ENCODE data around the gene PSG1. TPM values are rescaled to one million over a fixed set of nuclear protein-coding genes. Genes with fewer than 3 reads are reported as not detected.
"Not testable (repeated sequence)": the region's sequence is repeated elsewhere in the genome, so short reads cannot be mapped to it uniquely, and the experiment has no call there.

PSG1 gene
- total RNA-seq, 2 experiments from 2014 or later: not detected

DNA sequence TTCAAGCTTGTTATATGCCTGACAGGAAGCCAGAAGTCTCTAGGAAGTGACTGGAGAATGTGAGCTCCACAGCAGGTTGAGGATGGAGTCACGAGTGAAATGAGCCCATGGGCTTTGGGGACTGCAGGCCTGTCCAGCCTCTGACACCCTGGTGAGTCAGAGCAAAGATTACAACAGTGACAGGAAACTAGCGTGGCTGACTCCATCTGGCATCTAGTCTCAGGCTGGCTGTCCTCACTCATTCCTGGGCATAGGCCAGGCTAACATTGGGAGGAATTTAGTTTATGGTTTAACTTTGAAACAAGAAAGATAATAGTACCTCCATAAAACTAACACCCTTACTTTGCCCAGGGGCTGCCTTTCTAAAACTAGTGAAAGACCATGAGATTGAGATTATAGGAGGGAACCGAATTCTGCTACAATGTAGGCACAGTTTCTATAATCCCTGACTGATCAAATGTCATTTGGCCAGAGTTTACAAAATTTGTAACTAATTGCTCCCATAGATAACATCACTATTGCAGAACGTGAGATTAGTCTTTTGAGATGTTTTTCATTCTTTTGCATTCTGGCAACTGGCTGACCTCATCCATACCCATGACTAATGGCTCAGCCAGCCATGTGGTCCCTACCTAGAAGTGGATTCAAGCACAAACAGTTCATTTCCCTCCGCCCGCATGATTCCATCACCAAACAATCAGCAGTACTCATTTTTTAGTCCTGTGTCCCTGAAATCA is 28.4 kb downstream of the PSG1 start:
- Mint-ChIP-seq H3K9me3 (no peaks in the 10 kb centered on the region), H3K36me3 (ENCODE audit: low read depth) (no peaks in the 10 kb centered on the region), H3K27ac (no peak overlapping the region), H3K4me1 (ENCODE audit: low read depth) (no peaks in the 10 kb centered on the region), H3K4me3 (no peak overlapping the region), H3K27me3 (no peaks in the 10 kb centered on the region)
- ATAC-seq (no peak), DNase-seq (no peak)
- no peak for TF ChIP-seq CTCF (IDR thresholded peaks at IDR 0.05)
- intact Hi-C loops (cut with micrococcal nuclease): no loop called here
- ChIA-PET POLR2A (no interaction called here), CTCF (no interaction called here)

- Mint-ChIP-seq H3K27me3 (peaks cover 4% of the 10 kb centered on the region), H3K4me3 (no peak overlapping the region), H3K27ac (no peak overlapping the region), H3K4me1 (ENCODE audit: low read depth) (no peaks in the 10 kb centered on the region), H3K9me3 (no peaks in the 10 kb centered on the region), H3K36me3 (ENCODE audit: low read depth) (no peaks in the 10 kb centered on the region)
- no peak for ATAC-seq
- DNase-seq: no peak
- ChIA-PET POLR2A (no interaction called here), CTCF (no interaction called here)
- intact Hi-C loops (cut with micrococcal nuclease): no loop called here
- no peak for TF ChIP-seq CTCF (IDR thresholded peaks at IDR 0.05)
These were observed 32.9 kb downstream of the PSG1 start for GRCh38 chr19:42846597-42846996.

DNA sequence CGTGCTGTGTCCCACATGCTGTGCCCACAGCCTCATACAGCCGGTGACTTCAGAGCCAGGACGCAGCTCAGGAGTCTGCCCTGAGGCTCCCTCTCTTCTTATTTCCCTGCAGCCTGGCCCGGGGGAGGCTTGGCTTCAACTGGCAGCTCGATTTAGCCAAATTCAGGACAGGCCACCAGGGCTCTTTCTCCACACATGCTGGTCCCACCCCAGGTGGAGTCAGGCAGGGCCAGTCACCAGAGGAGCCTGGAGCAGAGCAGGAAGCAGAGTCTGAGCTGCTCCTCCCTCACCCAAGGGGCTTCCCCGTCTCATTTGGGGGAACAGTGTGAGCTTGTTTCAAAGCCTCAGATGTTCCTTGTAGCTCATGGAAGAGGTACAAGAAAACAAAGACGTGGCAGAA is 35.9 kb downstream of the PSG1 start:
- H3K4me3 Mint-ChIP-seq, CTCF ChIA-PET: not testable (repeated sequence)

GRCh38 chr19:42832746-42833442 is 46.6 kb downstream of the PSG1 start:
- H3K4me1 Mint-ChIP-seq (ENCODE audit: low read depth); DNase-seq; CTCF ChIA-PET; ATAC-seq; POLR2A ChIA-PET; H3K9me3 Mint-ChIP-seq; H3K36me3 Mint-ChIP-seq (ENCODE audit: low read depth); H3K27ac Mint-ChIP-seq; intact Hi-C loops (cut with micrococcal nuclease); H3K4me3 Mint-ChIP-seq: not testable (repeated sequence)
- H3K27me3 Mint-ChIP-seq: peaks cover 19% of the 10 kb centered on the region

More for the DNA sequence above, 35.9 kb downstream of the PSG1 start:
- H3K36me3 Mint-ChIP-seq (ENCODE audit: low read depth); POLR2A ChIA-PET; H3K9me3 Mint-ChIP-seq; H3K4me1 Mint-ChIP-seq (ENCODE audit: low read depth); intact Hi-C loops (cut with micrococcal nuclease); DNase-seq; ATAC-seq; H3K27ac Mint-ChIP-seq: not testable (repeated sequence)
- H3K27me3 Mint-ChIP-seq: peaks cover 18% of the 10 kb centered on the region

- POLR2A ChIA-PET, ATAC-seq: not testable (repeated sequence)
These were observed 47.4 kb downstream of the PSG1 start for GRCh38 chr19:42832023-42832680.

GRCh38 chr19:42831221-42832019 is 48.1 kb downstream of the PSG1 start:
- no peak for DNase-seq
- no peaks in the 10 kb centered on the region for H3K36me3 Mint-ChIP-seq (ENCODE audit: low read depth)
- intact Hi-C loops (cut with micrococcal nuclease): no loop called here
- no peak overlapping the region for H3K4me3 Mint-ChIP-seq
- CTCF ChIA-PET: no interaction called here
- ATAC-seq: no peak
- H3K27me3 Mint-ChIP-seq: peaks cover 19% of the 10 kb centered on the region
- TF ChIP-seq CTCF (IDR thresholded peaks at IDR 0.05): no peak
- POLR2A ChIA-PET: no interaction called here
- H3K9me3 Mint-ChIP-seq: no peaks in the 10 kb centered on the region
- no peaks in the 10 kb centered on the region for H3K4me1 Mint-ChIP-seq (ENCODE audit: low read depth)
- no peak overlapping the region for H3K27ac Mint-ChIP-seq

More at GRCh38 chr19:42832023-42832680, 47.4 kb downstream of the PSG1 start:
- intact Hi-C loops (cut with micrococcal nuclease); H3K4me3 Mint-ChIP-seq; H3K9me3 Mint-ChIP-seq; H3K36me3 Mint-ChIP-seq (ENCODE audit: low read depth); H3K4me1 Mint-ChIP-seq (ENCODE audit: low read depth); DNase-seq; CTCF ChIA-PET; H3K27ac Mint-ChIP-seq: not testable (repeated sequence)
- peaks cover 19% of the 10 kb centered on the region for H3K27me3 Mint-ChIP-seq

DNA sequence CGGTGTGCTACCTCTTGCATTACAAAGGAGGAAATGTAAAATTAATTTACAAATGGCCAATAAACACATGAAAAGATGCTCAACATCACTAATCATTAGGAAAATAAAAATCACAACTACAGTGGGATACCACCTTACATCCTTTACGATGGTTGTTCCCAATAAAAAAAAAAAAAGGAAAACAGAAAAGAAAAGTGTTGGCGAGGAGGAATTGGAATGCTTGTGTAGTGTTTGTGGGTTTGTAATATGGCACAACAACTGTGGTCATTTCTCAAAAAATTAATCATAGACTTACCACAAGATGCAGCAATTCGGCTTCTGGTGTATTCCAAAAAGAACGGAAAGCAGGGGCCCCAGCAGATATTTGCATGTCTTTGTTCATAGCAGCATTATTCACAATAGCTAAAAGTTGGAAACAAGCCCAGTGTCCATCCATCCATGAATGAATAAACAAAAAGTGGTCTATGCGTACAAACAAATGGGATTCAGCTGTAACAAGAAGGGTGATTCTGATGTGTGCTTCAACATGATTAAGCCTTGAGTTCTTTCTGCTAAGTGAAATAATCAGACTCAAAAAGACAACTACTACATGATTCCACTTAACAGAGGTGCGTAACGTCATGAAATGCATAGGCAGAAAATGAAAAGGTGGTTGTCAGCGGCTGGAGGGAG is 58.1 kb downstream of the PSG1 start:
- intact Hi-C loops (cut with micrococcal nuclease); H3K36me3 Mint-ChIP-seq (ENCODE audit: low read depth); H3K27ac Mint-ChIP-seq; H3K4me1 Mint-ChIP-seq (ENCODE audit: low read depth); H3K4me3 Mint-ChIP-seq; DNase-seq; CTCF ChIA-PET; POLR2A ChIA-PET; ATAC-seq; H3K27me3 Mint-ChIP-seq; H3K9me3 Mint-ChIP-seq: not testable (repeated sequence)

- intact Hi-C loops (cut with micrococcal nuclease); DNase-seq; POLR2A ChIA-PET; H3K27me3 Mint-ChIP-seq; H3K9me3 Mint-ChIP-seq; H3K27ac Mint-ChIP-seq; H3K4me3 Mint-ChIP-seq; H3K4me1 Mint-ChIP-seq (ENCODE audit: low read depth); ATAC-seq; H3K36me3 Mint-ChIP-seq (ENCODE audit: low read depth); CTCF ChIA-PET: not testable (repeated sequence)
These were observed 59.4 kb downstream of the PSG1 start for GRCh38 chr19:42819960-42820650.

All from activated CD8-positive, alpha-beta T cell treated with anti-CD3 and anti-CD28 coated beads for 36 hours (primary cell).